ENCODE measurements around the gene RAP1GDS1. TPM values are rescaled to one million over a fixed set of nuclear protein-coding genes. Genes with fewer than 3 reads are reported as not detected.
A peak's percentile ranks its signal among the peaks of the same experiment; 100 is the strongest.
"Not testable (repeated sequence)": the region's sequence is repeated elsewhere in the genome, so short reads cannot be mapped to it uniquely, and the experiment has no call there.

RAP1GDS1 gene
- total and polyA plus RNA-seq, 4 experiments from 2014 or later, result 36.7 to 48.3 (median 43.8) TPM

DNA sequence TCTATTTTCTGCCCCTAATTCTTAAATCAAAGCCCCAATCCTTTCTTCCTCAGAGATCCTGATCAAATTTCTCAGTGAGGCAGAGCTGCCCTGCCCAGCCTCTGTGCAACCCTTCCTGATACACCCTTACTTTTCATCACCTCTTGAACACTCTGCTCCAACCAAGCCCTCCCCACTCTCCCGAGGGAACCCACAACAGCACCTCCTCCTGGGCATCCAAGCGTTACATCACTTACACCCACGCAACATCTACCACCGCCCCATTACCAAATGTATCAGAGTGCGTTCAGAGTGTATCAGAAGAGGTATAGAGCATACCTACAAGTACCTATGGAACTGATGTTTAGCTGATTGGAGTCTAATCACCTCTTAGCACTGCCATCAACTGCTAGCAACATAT is 186.5 kb downstream of the RAP1GDS1 start:
- Mint-ChIP-seq H3K36me3 (peaks cover 7 to 8% of the 10 kb centered on the region in 2 donors), H3K27me3 (no peaks in the 10 kb centered on the region), H3K4me1 (peaks cover 37 to 47% (median 40%) of the 10 kb centered on the region in 4 donors), H3K27ac (peak overlapping the region in 6 of 7 donors; percentile 6 to 93 (median 86)), H3K9me3 (peaks cover 0 to 2% (median 0%) of the 10 kb centered on the region in 8 donors), H3K4me3 (peak overlapping the region; percentile 37 to 88 (median 78))
- POLR2A ChIA-PET (ENCODE audit: partially characterized antibody), result interaction anchor here (1.0 to 2.7 kb wide), 2 partner anchors 186 to 1060 kb away, joined by 4 to 21 read pairs; partner anchors contain the start of gene RAP1GDS1
- Histone ChIP-seq H3K4me1 (ENCODE audit: insufficient read depth, low read length) (peaks cover 48% of the 10 kb centered on the region), H3K9me3 (ENCODE audit: control insufficient read depth in 1 of 2, low read length in 2 of 2) (no peaks in the 10 kb centered on the region), H3K36me3 (ENCODE audit: insufficient read depth, low read length) (no peaks in the 10 kb centered on the region), H3K27me3 (ENCODE audit: insufficient read depth, low read length) (no peaks in the 10 kb centered on the region), H3K27ac (ENCODE audit: low read depth, low read length) (no peak overlapping the region), H3K4me3 (ENCODE audit: low read length in 2 of 2) (peak overlapping the region in 1 of 2 donors; percentile 3)
- DNase-seq, result no peak
- CTCF ChIA-PET (ENCODE audit: partially characterized antibody), result interaction anchor here (1.3 to 2.3 kb wide), 2 partner anchors 21 to 304 kb away, joined by 4 to 11 read pairs; partner anchors contain the start of gene STPG2
- intact Hi-C loops (cut with micrococcal nuclease), result loop anchor here (2.0 to 5.0 kb wide), 3 partner anchors 187 to 550 kb away; partner anchors contain the start of genes METAP1, RAP1GDS1 and STPG2

- CTCF ChIA-PET (ENCODE audit: partially characterized antibody), result interaction anchor here (1.2 to 2.0 kb wide), 5 partner anchors 8 to 480 kb away, joined by 3 to 9 read pairs (median 4); partner anchors contain the start of genes EIF4E and STPG2
- DNase-seq, result peak in 2 of 5 donors; percentile 13 to 29
- peaks cover 42 to 57% (median 48%) of the 10 kb centered on the region in 4 donors for H3K4me1 Mint-ChIP-seq
- peaks cover 0 to 2% (median 0%) of the 10 kb centered on the region in 8 donors for H3K9me3 Mint-ChIP-seq
- Histone ChIP-seq H3K4me3 (ENCODE audit: low read length in 2 of 2) (no peak overlapping the region), H3K36me3 (ENCODE audit: insufficient read depth, low read length) (no peaks in the 10 kb centered on the region), H3K9me3 (ENCODE audit: control insufficient read depth in 1 of 2, low read length in 2 of 2) (no peaks in the 10 kb centered on the region), H3K4me1 (ENCODE audit: insufficient read depth, low read length) (peaks cover 48% of the 10 kb centered on the region), H3K27ac (ENCODE audit: low read depth, low read length) (no peak overlapping the region), H3K27me3 (ENCODE audit: insufficient read depth, low read length) (no peaks in the 10 kb centered on the region)
- no peaks in the 10 kb centered on the region for H3K27me3 Mint-ChIP-seq
- H3K27ac Mint-ChIP-seq, result peak overlapping the region in 4 of 7 donors; percentile 1 to 74 (median 68)
- intact Hi-C loops (cut with micrococcal nuclease), result loop anchor here (5.0 kb wide), 1 partner anchor 548 kb away; the partner anchor contains the start of gene METAP1
- POLR2A ChIA-PET (ENCODE audit: partially characterized antibody), result interaction anchor here (0.5 to 1.3 kb wide), 3 partner anchors 8 to 24 kb away, joined by 3 to 4 read pairs (median 4); no protein-coding TSS in a partner anchor
- H3K36me3 Mint-ChIP-seq, result peaks cover 0 to under 1% of the 10 kb centered on the region in 2 donors
- peak overlapping the region in 6 of 8 donors; percentile 5 to 66 (median 45) for H3K4me3 Mint-ChIP-seq
Measured at GRCh38 chr4:98448908-98449307, 187.7 kb downstream of the RAP1GDS1 start.

GRCh38 chr4:98452091-98452490 is 190.9 kb downstream of the RAP1GDS1 start:
- Histone ChIP-seq H3K36me3 (ENCODE audit: insufficient read depth, low read length) (no peaks in the 10 kb centered on the region), H3K27me3 (ENCODE audit: insufficient read depth, low read length) (no peaks in the 10 kb centered on the region), H3K27ac (ENCODE audit: low read depth, low read length) (no peak overlapping the region), H3K4me1 (ENCODE audit: insufficient read depth, low read length) (peaks cover 29% of the 10 kb centered on the region), H3K9me3 (ENCODE audit: control insufficient read depth in 1 of 2, low read length in 2 of 2) (no peaks in the 10 kb centered on the region), H3K4me3 (ENCODE audit: low read length in 2 of 2) (no peak overlapping the region)
- H3K4me1 Mint-ChIP-seq, result peaks cover 28 to 45% (median 37%) of the 10 kb centered on the region in 4 donors
- peaks cover 0 to 3% (median 0%) of the 10 kb centered on the region in 8 donors for H3K9me3 Mint-ChIP-seq
- intact Hi-C loops (cut with micrococcal nuclease), result no loop called here
- no peaks in the 10 kb centered on the region for H3K27me3 Mint-ChIP-seq
- H3K4me3 Mint-ChIP-seq, result no peak overlapping the region
- POLR2A ChIA-PET (ENCODE audit: partially characterized antibody), result no interaction called here
- no peak for DNase-seq
- no peak overlapping the region for H3K27ac Mint-ChIP-seq
- peaks cover 0 to 4% of the 10 kb centered on the region in 2 donors for H3K36me3 Mint-ChIP-seq
- CTCF ChIA-PET (ENCODE audit: partially characterized antibody), result interaction anchor here (1.4 kb wide), 1 partner anchor 19 kb away, joined by 3 read pairs; no protein-coding TSS in a partner anchor

GRCh38 chr4:98457422-98457821 is 196.2 kb downstream of the RAP1GDS1 start:
- intact Hi-C loops (cut with micrococcal nuclease); DNase-seq; H3K27ac Mint-ChIP-seq: not testable (repeated sequence)

GRCh38 chr4:98461121-98461865 is 200.1 kb downstream of the RAP1GDS1 start:
- H3K9me3 ChIP-seq (ENCODE audit: control insufficient read depth in 1 of 2, low read length in 2 of 2); POLR2A ChIA-PET (ENCODE audit: partially characterized antibody); H3K36me3 Mint-ChIP-seq; H3K4me1 ChIP-seq (ENCODE audit: insufficient read depth, low read length); H3K27me3 Mint-ChIP-seq; H3K27ac ChIP-seq (ENCODE audit: low read depth, low read length); intact Hi-C loops (cut with micrococcal nuclease); H3K27me3 ChIP-seq (ENCODE audit: insufficient read depth, low read length); DNase-seq; H3K4me1 Mint-ChIP-seq; H3K4me3 ChIP-seq (ENCODE audit: low read length in 2 of 2); H3K4me3 Mint-ChIP-seq; H3K36me3 ChIP-seq (ENCODE audit: insufficient read depth, low read length): not testable (repeated sequence)
- peak overlapping the region in 2 of 7 donors; percentile 53 to 87 for H3K27ac Mint-ChIP-seq
- CTCF ChIA-PET (ENCODE audit: partially characterized antibody), result interaction anchor here (1.1 kb wide), 1 partner anchor 534 kb away, joined by 3 read pairs; the partner anchor contains the start of gene METAP1
- peaks cover 0 to 11% (median 0%) of the 10 kb centered on the region in 8 donors for H3K9me3 Mint-ChIP-seq

More at GRCh38 chr4:98457422-98457821, 196.2 kb downstream of the RAP1GDS1 start:
- H3K27me3 Mint-ChIP-seq; H3K36me3 Mint-ChIP-seq; H3K27me3 ChIP-seq (ENCODE audit: insufficient read depth, low read length); H3K4me1 ChIP-seq (ENCODE audit: insufficient read depth, low read length); H3K27ac ChIP-seq (ENCODE audit: low read depth, low read length); H3K4me3 ChIP-seq (ENCODE audit: low read length in 2 of 2); POLR2A ChIA-PET (ENCODE audit: partially characterized antibody); H3K36me3 ChIP-seq (ENCODE audit: insufficient read depth, low read length); H3K9me3 ChIP-seq (ENCODE audit: control insufficient read depth in 1 of 2, low read length in 2 of 2); H3K4me3 Mint-ChIP-seq: not testable (repeated sequence)
- peaks cover 12 to 22% (median 16%) of the 10 kb centered on the region in 4 donors for H3K4me1 Mint-ChIP-seq
- CTCF ChIA-PET (ENCODE audit: partially characterized antibody), result interaction anchor here (0.8 to 2.7 kb wide), 2 partner anchors 10 to 18 kb away, joined by 3 to 13 read pairs; no protein-coding TSS in a partner anchor
- H3K9me3 Mint-ChIP-seq, result peaks cover 0 to 11% (median 0%) of the 10 kb centered on the region in 8 donors

DNA sequence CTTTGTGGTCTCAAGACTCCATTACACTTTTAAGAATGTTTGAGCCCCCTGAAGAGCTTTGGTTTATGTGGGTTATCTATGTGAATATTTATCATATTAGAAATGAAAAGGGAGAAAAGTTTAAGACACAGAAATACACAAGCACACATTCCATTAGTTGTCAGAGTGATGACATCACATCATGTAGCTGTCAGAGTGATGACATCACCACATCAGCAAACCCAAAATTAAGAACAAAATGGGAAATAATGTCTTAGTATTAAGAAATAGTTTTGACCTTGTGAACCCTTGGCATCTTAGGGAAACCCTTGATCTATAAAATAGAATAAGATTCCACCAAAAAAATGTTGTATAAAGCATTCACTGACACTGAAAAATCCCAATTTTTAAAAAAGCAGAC is 201.3 kb downstream of the RAP1GDS1 start:
- Histone ChIP-seq H3K4me1 (ENCODE audit: insufficient read depth, low read length) (peaks cover 3% of the 10 kb centered on the region), H3K27me3 (ENCODE audit: insufficient read depth, low read length) (no peaks in the 10 kb centered on the region), H3K27ac (ENCODE audit: low read depth, low read length) (no peak overlapping the region), H3K9me3 (ENCODE audit: control insufficient read depth in 1 of 2, low read length in 2 of 2) (no peaks in the 10 kb centered on the region), H3K36me3 (ENCODE audit: insufficient read depth, low read length) (no peaks in the 10 kb centered on the region), H3K4me3 (ENCODE audit: low read length in 2 of 2) (no peak overlapping the region)
- ChIA-PET CTCF (ENCODE audit: partially characterized antibody) (no interaction called here), POLR2A (ENCODE audit: partially characterized antibody) (no interaction called here)
- H3K27ac Mint-ChIP-seq, result no peak overlapping the region
- H3K9me3 Mint-ChIP-seq, result peaks cover 0 to 7% (median 0%) of the 10 kb centered on the region in 8 donors
- peaks cover 4 to 11% (median 10%) of the 10 kb centered on the region in 4 donors for H3K4me1 Mint-ChIP-seq
- no peak for DNase-seq
- no peaks in the 10 kb centered on the region for H3K27me3 Mint-ChIP-seq
- no peak overlapping the region for H3K4me3 Mint-ChIP-seq
- no peaks in the 10 kb centered on the region for H3K36me3 Mint-ChIP-seq
- intact Hi-C loops (cut with micrococcal nuclease), result no loop called here

Data from CD4-positive, alpha-beta memory T cell (primary cell).